Measurements from ENCODE around the gene TMEM239.
A peak's percentile ranks its signal among the peaks of the same experiment; 100 is the strongest.

TMEM239 gene

GRCh38 chr20:2809690-2810089 lies 6.5 kb upstream of the TMEM239 start:
- TF ChIP-seq, protein P1, sequence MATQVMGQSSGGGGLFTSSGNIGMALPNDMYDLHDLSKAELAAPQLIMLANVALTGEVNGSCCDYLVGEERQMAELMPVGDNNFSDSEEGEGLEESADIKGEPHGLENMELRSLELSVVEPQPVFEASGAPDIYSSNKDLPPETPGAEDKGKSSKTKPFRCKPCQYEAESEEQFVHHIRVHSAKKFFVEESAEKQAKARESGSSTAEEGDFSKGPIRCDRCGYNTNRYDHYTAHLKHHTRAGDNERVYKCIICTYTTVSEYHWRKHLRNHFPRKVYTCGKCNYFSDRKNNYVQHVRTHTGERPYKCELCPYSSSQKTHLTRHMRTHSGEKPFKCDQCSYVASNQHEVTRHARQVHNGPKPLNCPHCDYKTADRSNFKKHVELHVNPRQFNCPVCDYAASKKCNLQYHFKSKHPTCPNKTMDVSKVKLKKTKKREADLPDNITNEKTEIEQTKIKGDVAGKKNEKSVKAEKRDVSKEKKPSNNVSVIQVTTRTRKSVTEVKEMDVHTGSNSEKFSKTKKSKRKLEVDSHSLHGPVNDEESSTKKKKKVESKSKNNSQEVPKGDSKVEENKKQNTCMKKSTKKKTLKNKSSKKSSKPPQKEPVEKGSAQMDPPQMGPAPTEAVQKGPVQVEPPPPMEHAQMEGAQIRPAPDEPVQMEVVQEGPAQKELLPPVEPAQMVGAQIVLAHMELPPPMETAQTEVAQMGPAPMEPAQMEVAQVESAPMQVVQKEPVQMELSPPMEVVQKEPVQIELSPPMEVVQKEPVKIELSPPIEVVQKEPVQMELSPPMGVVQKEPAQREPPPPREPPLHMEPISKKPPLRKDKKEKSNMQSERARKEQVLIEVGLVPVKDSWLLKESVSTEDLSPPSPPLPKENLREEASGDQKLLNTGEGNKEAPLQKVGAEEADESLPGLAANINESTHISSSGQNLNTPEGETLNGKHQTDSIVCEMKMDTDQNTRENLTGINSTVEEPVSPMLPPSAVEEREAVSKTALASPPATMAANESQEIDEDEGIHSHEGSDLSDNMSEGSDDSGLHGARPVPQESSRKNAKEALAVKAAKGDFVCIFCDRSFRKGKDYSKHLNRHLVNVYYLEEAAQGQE (IDR thresholded peaks at IDR 0.05; ENCODE audit: insufficient read depth in 1 of 2, low read depth in 2 of 2, low read length in 2 of 2): no peak
- TF ChIP-seq FOXP2 (optimal IDR thresholded peaks at IDR 0.05; ENCODE audit: borderline replicate concordance, extremely low read depth, extremely low read length, insufficient read depth) (no peak), SIN3A (IDR thresholded peaks at IDR 0.05; ENCODE audit: borderline replicate concordance, insufficient read depth, low read length) (no peak), POLR2AphosphoS5 (IDR thresholded peaks at IDR 0.05; ENCODE audit: low read depth, low read length) (no peak), TAF1 (IDR thresholded peaks at IDR 0.05; ENCODE audit: borderline replicate concordance, insufficient read depth, low read length) (no peak)

DNA sequence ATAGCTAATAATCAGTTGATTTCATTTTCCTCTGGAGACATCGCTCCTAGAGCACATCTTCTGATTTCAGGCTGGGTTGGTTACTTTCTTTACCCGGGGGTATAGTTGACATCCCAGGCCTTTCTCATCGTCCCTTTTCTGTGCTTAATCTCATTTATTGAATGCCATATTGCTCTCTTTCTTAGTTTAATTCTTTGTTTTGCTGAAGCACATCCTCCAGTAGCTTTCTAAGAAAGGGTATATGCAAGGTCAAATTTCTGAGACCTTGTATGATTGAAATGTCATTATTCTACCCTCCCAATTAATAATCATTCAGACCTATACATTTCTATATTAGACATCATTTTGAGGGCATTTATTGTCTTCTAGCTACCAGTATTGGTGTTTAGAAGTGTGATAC lies 4.0 kb upstream of the TMEM239 start:
- TF ChIP-seq SIN3A (IDR thresholded peaks at IDR 0.05; ENCODE audit: borderline replicate concordance, insufficient read depth, low read length): no peak
- TF ChIP-seq TAF1 (IDR thresholded peaks at IDR 0.05; ENCODE audit: borderline replicate concordance, insufficient read depth, low read length): no peak
- TF ChIP-seq, protein P1 (IDR thresholded peaks at IDR 0.05; ENCODE audit: insufficient read depth in 1 of 2, low read depth in 2 of 2, low read length in 2 of 2): no peak
- TF ChIP-seq FOXP2 (optimal IDR thresholded peaks at IDR 0.05; ENCODE audit: borderline replicate concordance, extremely low read depth, extremely low read length, insufficient read depth): no peak
- TF ChIP-seq POLR2AphosphoS5 (IDR thresholded peaks at IDR 0.05; ENCODE audit: low read depth, low read length): no peak

DNA sequence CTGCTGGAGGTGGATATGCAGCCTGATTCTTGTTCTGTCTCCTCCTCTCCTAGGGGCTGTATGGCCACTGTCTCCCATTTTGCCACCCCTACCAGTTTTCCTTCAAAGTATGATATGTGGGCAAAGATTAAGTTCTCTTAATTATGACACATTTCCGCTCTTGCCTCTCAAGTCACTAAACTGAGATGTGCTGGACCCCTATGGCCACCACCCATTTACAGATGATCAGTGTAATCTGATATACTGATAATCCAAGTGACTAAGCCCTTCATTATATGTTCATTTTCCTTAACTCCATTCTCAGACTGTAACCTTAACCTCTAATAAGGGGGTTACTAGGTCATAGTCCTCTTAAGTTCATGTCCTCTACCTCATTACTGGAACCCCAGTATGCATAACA lies 2.1 kb upstream of the TMEM239 start:
- no peak for TF ChIP-seq TAF1 (IDR thresholded peaks at IDR 0.05; ENCODE audit: borderline replicate concordance, insufficient read depth, low read length)
- TF ChIP-seq SIN3A (IDR thresholded peaks at IDR 0.05; ENCODE audit: borderline replicate concordance, insufficient read depth, low read length): no peak

GRCh38 chr20:2814587-2815051 lies 1.5 kb upstream of the TMEM239 start, which contains the start of gene C20orf141:
Gene C20orf141 (plus strand): TSS chr20:2814987. CDS start chr20:2815185, 198 bp downstream.
- TF ChIP-seq FOXP2 (optimal IDR thresholded peaks at IDR 0.05; ENCODE audit: borderline replicate concordance, extremely low read depth, extremely low read length, insufficient read depth) (peak; percentile 17), TAF1 (IDR thresholded peaks at IDR 0.05; ENCODE audit: borderline replicate concordance, insufficient read depth, low read length) (no peak)

DNA sequence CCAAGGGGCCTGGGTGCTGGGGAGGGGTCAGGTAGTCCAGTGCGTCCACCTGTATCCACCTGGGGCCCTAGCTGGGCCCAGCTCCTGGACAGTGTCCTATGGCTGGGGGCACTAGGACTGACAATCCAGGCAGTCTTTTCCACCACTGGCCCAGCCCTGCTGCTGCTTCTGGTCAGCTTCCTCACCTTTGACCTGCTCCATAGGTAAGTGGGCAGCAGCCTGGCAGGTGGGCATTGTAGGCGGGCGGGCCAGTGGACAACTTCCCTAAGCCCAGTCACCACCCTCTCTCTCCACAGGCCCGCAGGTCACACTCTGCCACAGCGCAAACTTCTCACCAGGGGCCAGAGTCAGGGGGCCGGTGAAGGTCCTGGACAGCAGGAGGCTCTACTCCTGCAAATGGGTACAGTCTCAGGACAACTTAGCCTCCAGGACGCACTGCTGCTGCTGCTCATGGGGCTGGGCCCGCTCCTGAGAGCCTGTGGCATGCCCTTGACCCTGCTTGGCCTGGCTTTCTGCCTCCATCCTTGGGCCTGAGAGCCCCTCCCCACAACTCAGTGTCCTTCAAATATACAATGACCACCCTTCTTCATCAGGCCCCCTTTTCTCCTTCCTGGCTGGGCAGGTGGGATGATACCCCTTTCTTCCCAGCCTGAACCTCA lies 793 bp upstream of the TMEM239 start:
- no peak for TF ChIP-seq SIN3A (IDR thresholded peaks at IDR 0.05; ENCODE audit: borderline replicate concordance, insufficient read depth, low read length)
- no peak for TF ChIP-seq TAF1 (IDR thresholded peaks at IDR 0.05; ENCODE audit: borderline replicate concordance, insufficient read depth, low read length)
- no peak for TF ChIP-seq FOXP2 (optimal IDR thresholded peaks at IDR 0.05; ENCODE audit: borderline replicate concordance, extremely low read depth, extremely low read length, insufficient read depth)
- TF ChIP-seq, protein P1 (IDR thresholded peaks at IDR 0.05; ENCODE audit: insufficient read depth in 1 of 2, low read depth in 2 of 2, low read length in 2 of 2): no peak
- no peak for TF ChIP-seq POLR2AphosphoS5 (IDR thresholded peaks at IDR 0.05; ENCODE audit: low read depth, low read length)

DNA sequence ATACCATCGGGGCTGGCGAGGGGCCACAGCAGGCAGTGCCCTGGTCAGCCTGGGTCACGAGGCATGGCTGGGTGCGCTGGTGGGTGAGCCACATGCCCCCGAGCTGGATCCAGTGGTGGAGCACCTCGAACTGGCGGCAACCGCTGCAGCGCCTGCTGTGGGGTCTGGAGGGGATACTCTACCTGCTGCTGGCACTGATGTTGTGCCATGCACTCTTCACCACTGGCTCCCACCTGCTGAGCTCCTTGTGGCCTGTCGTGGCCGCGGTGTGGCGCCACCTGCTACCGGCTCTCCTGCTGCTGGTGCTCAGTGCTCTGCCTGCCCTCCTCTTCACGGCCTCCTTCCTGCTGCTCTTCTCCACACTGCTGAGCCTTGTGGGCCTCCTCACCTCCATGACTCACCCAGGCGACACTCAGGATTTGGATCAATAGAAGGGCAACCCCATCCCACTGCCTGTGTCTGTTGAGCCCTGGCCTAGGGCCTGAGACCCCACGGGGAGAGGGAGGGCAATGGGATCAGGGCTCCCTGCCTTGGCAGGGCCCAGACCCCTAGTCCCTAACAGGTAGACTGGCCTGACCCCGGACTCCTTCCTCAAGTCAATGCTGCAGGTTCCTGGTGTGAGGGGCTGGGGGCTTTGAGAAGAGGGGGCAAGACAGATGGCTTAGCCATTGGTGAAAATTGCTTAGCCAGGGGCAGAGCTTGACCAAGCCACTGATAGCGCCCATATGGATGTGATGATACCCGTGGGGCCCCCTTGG lies 598 bp downstream of the TMEM239 start:
- TF ChIP-seq SIN3A (IDR thresholded peaks at IDR 0.05; ENCODE audit: borderline replicate concordance, insufficient read depth, low read length): no peak
- TF ChIP-seq, protein P1 (IDR thresholded peaks at IDR 0.05; ENCODE audit: insufficient read depth in 1 of 2, low read depth in 2 of 2, low read length in 2 of 2): no peak
- no peak for TF ChIP-seq POLR2AphosphoS5 (IDR thresholded peaks at IDR 0.05; ENCODE audit: low read depth, low read length)
- TF ChIP-seq TAF1 (IDR thresholded peaks at IDR 0.05; ENCODE audit: borderline replicate concordance, insufficient read depth, low read length): no peak
- TF ChIP-seq FOXP2 (optimal IDR thresholded peaks at IDR 0.05; ENCODE audit: borderline replicate concordance, extremely low read depth, extremely low read length, insufficient read depth): no peak

Data from PFSK-1 (cell line).